ENCODE data around the gene FCF1. TPM values are rescaled to one million over a fixed set of nuclear protein-coding genes. Genes with fewer than 3 reads are reported as not detected.

FCF1 gene, protein sequence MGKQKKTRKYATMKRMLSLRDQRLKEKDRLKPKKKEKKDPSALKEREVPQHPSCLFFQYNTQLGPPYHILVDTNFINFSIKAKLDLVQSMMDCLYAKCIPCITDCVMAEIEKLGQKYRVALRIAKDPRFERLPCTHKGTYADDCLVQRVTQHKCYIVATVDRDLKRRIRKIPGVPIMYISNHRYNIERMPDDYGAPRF
- 7.4 and 11.2 TPM in 2 replicates for total RNA-seq (2014; rRNA removed; shearing (Covaris generic))

DNA sequence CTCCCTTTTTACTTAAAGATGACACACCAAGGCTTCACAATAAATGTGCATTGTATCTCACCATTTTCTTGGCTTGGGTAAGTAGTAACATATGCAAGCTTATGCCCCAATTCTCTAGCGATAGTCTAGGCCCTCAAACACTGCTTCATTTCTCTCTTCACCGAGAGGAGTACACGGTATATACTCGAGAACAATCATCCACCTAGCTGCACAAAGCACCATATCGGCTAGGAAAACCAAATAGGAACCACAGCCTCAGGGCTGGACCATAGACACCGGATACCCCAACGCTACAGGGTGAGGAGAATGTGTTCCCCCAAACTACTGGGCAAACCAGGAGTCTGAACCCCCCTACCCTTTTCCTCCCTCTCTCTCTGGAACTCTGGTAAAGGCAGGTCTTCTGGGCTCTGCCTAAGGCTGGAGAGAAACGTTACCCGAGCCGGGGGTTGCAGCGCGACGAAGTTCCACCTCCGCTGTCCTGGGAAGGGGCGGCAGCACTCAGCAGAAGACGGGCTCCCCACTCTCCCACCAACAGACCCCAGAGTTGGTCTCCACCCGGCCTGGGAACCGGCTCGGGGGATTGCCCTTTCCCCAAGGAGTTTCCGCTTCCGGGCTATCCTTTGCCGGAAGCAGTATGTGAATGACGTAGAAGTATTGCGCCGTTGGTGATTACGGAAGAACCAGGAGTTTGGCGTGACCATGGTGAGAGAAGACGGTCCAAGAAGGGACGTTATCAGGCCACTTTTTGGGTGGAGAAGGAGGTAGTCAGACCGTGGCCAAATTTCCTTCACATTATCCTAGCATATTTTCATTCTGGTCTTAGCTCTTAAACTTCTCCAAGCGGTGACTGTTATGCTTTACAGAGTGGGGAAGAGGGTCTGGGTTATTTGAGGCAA is at the start of gene FCF1, which contains the start of gene AREL1:
Gene FCF1, plus strand, starts transcription at position 646 of the 896 bp plus-strand sequence. Its CDS starts 54 bp downstream, at position 700.
Gene AREL1, minus strand, starts transcription at position 582 of the 896 bp plus-strand sequence. CDS start 27,465 bp downstream, outside the sequence.
- peak; percentile 84 for DNase-seq (ENCODE audit: low spot score)

GRCh38 chr14:74663884-74664283 is 49.1 kb upstream of the FCF1 start:
- DNase-seq (ENCODE audit: low spot score) = no peak

DNA sequence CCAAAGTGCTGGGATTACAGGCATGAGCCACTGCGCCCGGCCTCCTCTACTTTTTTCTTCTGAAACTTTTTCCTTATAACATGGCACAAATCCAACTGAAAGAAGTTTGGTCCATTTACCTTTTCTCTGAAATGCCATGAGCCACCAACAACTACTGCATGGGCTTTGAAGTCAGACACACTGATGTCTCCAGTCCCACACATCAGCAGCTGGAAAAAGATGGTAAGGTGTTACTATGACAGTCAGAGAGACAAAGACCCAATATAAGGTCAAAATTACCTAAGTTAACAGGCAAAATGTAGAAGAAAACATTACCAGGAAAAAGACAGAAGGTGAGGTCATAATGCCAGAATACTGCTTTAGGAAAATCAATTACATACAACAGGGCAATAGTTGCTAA is 48.2 kb upstream of the FCF1 start:
- no peak for DNase-seq (ENCODE audit: low spot score)

- no peak for DNase-seq (ENCODE audit: low spot score)
These were observed 45.2 kb upstream of the FCF1 start for GRCh38 chr14:74667758-74668157.

- no peak for DNase-seq (ENCODE audit: low spot score)
These were observed 43.7 kb upstream of the FCF1 start for GRCh38 chr14:74669256-74669655.

DNA sequence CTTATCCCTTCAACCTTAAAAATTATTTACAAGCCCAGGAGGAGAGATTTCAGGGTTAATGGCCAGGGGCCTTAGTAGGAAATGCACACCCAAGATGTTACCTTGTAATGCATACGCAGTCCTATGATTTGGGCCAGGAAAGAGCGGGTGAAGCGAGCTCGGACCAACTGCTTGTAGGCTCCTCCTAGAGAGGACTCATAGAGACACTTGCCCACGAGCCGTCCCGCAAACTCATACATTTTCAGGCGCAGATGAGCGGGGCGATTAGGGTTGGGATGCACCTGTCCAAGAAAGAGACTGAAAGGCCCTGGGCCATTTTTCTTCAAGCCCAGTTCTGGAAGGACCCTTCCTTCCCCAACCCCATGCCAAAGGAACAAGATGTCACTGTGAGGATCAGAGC is 43.1 kb upstream of the FCF1 start:
- no peak for DNase-seq (ENCODE audit: low spot score)

GRCh38 chr14:74670726-74671411 is 42.1 kb upstream of the FCF1 start:
- no peak for DNase-seq (ENCODE audit: low spot score)

DNA sequence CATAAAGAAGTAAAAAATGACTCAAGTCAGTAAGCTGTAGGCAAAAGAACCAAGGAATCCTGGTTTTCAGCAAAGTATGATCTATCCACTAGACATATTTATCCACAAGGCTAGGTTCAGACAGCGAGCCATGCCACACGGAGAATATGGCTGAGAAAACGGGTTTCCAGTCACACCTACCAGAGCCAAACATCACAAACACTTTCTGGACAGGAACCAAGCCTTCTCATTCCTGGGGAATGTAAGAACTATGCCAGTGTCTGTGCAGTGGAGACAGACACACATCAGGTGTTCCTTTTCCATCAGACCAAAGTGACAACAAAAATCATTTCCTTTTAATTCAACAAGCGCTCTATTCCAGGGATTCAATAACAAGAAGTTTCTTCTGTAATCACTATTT is 41.2 kb upstream of the FCF1 start:
- DNase-seq (ENCODE audit: low spot score) = no peak

- DNase-seq (ENCODE audit: low spot score) = no peak
These were observed 39.2 kb upstream of the FCF1 start for GRCh38 chr14:74673768-74674167.

DNA sequence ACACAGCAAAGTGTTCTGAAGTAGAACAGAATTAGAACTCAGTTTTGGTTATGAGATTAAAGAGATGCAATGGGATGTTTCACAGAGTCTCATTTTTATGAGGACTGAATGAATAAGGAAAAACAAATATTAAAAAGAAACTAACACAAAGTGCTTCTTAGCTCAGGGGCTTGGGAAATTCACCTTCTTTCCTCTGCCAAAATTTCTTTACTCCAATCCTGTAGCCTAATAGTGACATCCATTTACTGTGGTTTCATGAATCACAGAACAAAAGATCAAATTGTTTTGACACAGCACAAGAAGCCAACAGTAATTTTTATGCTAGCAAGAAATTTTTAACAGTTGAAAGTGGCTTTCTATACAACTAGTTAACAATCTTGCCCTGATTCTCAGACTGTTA is 37.7 kb upstream of the FCF1 start:
- no peak for DNase-seq (ENCODE audit: low spot score)

- no peak for DNase-seq (ENCODE audit: low spot score)
These were observed 30.6 kb upstream of the FCF1 start for GRCh38 chr14:74682169-74682952.

DNA sequence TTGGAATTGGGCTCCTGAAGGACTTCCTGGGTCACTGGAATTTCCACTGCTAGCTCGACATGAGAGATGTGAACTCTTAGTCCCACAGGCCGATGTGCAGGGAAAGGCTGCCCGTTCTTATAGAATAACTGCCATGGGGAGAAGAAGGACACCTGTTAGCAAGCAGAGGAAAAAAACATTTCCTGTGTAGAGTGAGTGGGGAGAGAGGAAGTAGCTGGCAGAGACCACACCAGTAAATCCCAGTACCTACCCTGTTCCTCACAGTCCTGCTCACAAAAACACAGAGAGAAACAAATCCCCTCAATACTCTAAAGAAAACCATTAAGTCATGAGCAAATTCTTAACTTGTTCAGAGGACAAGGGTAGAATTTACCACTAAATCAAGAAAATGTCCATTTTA is 29.5 kb upstream of the FCF1 start:
- DNase-seq (ENCODE audit: low spot score) = no peak

- DNase-seq (ENCODE audit: low spot score) = no peak
These were observed 28.5 kb upstream of the FCF1 start for GRCh38 chr14:74684434-74684833.

GRCh38 chr14:74685056-74685455 is 27.9 kb upstream of the FCF1 start:
- DNase-seq (ENCODE audit: low spot score) = no peak

DNA sequence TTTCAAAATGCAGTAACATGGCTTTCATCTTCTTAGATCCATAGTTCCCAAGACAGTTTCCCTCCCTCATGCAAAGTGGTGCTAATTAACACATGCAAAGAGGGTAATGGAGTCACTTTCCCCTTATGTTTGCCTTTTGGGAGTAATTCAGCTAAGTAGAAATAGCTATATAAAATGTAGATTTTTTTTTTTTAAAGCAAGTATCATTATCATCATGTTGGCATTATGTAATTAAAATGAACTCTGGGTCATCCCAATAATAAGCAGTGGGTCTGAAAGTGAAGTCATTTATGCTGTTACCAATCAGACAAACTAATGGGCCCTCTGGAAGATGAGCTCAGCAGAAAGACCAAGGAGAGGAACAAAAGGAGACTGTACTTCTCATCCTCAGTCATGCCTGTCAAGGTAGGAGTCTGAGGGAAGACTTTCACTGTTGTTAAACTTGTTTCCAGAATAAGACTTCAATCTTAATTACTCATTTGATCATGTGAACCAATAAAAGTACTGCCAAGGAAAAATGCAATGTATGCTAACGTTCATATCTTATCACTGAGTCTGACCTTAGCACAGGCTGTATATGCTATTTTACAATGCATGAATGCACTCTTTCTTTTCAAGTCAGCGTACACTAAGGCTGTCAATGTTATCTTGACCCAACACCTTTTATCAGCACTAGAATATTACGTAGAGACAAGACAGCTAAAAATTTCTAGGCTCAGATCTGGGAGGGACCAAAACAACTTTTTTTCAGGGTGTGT is 26.8 kb upstream of the FCF1 start:
- no peak for DNase-seq (ENCODE audit: low spot score)

GRCh38 chr14:74691456-74691855 is 21.5 kb upstream of the FCF1 start:
- no peak for DNase-seq (ENCODE audit: low spot score)

- DNase-seq (ENCODE audit: low spot score) = no peak
These were observed 19.8 kb upstream of the FCF1 start for GRCh38 chr14:74693191-74693590.

- no peak for DNase-seq (ENCODE audit: low spot score)
These were observed 17.5 kb upstream of the FCF1 start for GRCh38 chr14:74695406-74695805.

DNA sequence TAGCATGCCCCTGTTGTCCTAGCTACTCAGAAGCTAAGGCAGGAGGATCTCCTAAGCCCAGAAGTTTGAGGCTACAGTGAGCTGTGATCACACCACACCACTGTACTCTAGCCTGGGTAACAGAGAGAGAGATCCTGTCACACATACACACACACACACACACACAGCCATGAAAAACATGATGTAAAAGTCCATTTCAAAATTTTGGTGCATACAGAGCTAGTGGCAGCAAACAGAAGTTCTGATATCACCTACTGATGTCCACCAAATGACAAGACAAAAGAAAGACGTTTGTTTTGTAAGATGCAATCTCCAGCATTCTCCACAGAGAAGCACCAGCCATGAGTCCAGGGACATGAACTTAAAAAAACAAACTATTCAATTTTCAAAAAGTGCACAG is 15.9 kb upstream of the FCF1 start:
- DNase-seq (ENCODE audit: low spot score) = no peak

DNA sequence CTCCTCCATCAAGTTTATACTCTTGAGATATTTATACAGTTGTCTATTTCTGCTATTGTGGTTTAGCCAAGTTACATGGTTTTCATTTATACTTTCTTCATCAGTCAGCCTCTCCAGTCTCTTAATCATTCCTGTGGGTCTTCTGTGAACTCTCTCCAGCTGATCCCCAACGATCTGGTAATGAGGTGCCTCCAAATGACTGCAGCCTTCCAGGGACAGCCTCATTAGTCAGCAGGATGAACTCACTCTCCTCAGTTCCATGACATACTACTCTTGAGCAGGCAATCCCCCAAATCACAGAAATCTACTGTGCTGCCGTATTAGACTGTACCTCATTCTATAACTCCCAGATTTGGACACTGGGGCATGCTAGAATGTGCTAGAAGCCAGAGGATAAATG is 15.4 kb upstream of the FCF1 start:
- DNase-seq (ENCODE audit: low spot score) = no peak

DNA sequence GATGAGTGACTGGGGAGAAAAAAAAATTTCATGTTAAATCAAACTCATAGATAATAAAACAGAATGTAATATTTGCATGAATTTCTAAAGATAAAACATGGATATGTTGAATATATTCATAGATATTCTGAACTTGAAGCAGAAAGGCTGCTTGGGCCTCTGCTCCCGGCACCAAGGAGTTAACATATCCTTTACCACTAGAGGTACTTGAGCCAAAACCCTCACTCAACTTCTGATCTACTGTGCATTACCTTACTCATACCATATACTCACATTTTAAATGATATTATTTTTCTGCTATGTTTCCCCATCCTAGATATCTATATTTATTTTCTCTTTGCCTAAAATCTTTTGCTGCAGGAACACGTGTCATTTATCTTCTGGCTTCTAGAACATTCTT is 15.0 kb upstream of the FCF1 start:
- no peak for DNase-seq (ENCODE audit: low spot score)
